ENCODE data around the gene ESD. TPM values are rescaled to one million over a fixed set of nuclear protein-coding genes. Genes with fewer than 3 reads are reported as not detected.

The ESD gene
- total RNA-seq, 1 experiment from 2014 or later = 58.7 TPM

DNA sequence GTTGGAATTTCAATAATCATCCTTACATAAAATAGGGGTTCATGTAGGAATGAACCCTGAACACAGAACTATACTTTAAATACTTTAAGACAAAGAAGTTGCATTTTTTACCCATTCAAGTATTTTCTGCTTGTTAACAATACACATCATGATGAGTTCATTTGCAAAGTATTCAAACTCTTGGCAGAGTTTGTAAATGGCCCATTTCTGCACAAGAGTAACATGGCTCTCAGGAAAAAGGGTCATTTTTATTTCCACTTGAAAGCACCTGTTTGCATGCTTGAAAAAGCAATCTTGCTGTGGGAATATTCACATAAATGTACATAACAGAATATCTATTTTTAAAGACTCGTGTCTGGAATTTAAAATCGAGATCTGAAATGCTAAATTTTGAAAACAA, 18.1 kb downstream of the ESD start:
- DNase-seq (ENCODE audit: low spot score) (no peak), ATAC-seq (no peak)
- Mint-ChIP-seq H3K27ac (no peak overlapping the region), H3K9me3 (no peaks in the 10 kb centered on the region), H3K36me3 (peaks cover 36% of the 10 kb centered on the region), H3K27me3 (ENCODE audit: low read depth) (no peaks in the 10 kb centered on the region), H3K4me3 (no peak overlapping the region), H3K4me1 (no peaks in the 10 kb centered on the region)
- POLR2A ChIA-PET = no interaction called here
- TF ChIP-seq FOXP4 (CRISPR knock-in tag; IDR thresholded peaks at IDR 0.05) = no peak
- TF ChIP-seq NFYB (CRISPR knock-in tag; conservative IDR thresholded peaks at IDR 0.05; ENCODE audit: low read depth) = no peak
- no peak for TF ChIP-seq GABPB1 (CRISPR knock-in tag; IDR thresholded peaks at IDR 0.05)
- no peak for TF ChIP-seq NFE2L1 (CRISPR knock-in tag; IDR thresholded peaks at IDR 0.05)
- CTCF ChIA-PET = no interaction called here

DNA sequence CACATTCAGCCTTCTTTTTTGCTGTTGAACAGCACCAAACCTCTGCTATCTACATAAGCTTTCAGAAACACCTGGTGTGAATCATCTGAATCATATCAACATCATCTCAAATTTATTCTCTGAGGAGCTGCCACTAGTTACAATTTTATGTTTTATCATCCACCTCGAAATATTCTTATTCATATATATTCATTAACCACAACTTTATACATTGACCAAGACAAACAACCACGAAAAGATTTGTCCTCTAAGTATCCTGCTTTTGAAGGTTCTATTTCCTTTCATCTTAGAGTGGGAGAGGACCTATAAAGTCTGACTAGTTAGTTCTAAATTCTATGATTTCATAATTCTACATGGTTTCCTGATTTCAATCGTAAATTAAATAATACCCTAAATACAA, 18.9 kb downstream of the ESD start:
- no peak overlapping the region for H3K4me3 Mint-ChIP-seq
- H3K27me3 Mint-ChIP-seq (ENCODE audit: low read depth) = no peaks in the 10 kb centered on the region
- TF ChIP-seq GRHL2 (CRISPR knock-in tag; IDR thresholded peaks at IDR 0.05; ENCODE audit: insufficient replicate concordance, severe bottlenecking) (no peak), ZNF219 (CRISPR knock-in tag; IDR thresholded peaks at IDR 0.05; ENCODE audit: borderline replicate concordance) (no peak), KAT7 (CRISPR knock-in tag; IDR thresholded peaks at IDR 0.05; ENCODE audit: borderline replicate concordance) (no peak), AFF4 (CRISPR knock-in tag; IDR thresholded peaks at IDR 0.05; ENCODE audit: borderline replicate concordance) (no peak), CREB1 (CRISPR knock-in tag; IDR thresholded peaks at IDR 0.05) (no peak), GABPB1 (CRISPR knock-in tag; IDR thresholded peaks at IDR 0.05) (no peak), EMX1 (CRISPR knock-in tag; IDR thresholded peaks at IDR 0.05) (no peak), FOXP1 (CRISPR knock-in tag; IDR thresholded peaks at IDR 0.05; ENCODE audit: borderline replicate concordance) (no peak), FOXK1 (CRISPR knock-in tag; IDR thresholded peaks at IDR 0.05) (no peak)
- TF ChIP-seq, protein P1, sequence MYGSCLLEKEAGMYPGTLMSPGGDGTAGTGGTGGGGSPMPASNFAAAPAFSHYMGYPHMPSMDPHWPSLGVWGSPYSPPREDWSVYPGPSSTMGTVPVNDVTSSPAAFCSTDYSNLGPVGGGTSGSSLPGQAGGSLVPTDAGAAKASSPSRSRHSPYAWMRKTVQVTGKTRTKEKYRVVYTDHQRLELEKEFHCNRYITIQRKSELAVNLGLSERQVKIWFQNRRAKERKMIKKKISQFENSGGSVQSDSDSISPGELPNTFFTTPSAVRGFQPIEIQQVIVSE (CRISPR knock-in tag; IDR thresholded peaks at IDR 0.05; ENCODE audit: borderline replicate concordance) = no peak
- TF ChIP-seq, protein P2, sequence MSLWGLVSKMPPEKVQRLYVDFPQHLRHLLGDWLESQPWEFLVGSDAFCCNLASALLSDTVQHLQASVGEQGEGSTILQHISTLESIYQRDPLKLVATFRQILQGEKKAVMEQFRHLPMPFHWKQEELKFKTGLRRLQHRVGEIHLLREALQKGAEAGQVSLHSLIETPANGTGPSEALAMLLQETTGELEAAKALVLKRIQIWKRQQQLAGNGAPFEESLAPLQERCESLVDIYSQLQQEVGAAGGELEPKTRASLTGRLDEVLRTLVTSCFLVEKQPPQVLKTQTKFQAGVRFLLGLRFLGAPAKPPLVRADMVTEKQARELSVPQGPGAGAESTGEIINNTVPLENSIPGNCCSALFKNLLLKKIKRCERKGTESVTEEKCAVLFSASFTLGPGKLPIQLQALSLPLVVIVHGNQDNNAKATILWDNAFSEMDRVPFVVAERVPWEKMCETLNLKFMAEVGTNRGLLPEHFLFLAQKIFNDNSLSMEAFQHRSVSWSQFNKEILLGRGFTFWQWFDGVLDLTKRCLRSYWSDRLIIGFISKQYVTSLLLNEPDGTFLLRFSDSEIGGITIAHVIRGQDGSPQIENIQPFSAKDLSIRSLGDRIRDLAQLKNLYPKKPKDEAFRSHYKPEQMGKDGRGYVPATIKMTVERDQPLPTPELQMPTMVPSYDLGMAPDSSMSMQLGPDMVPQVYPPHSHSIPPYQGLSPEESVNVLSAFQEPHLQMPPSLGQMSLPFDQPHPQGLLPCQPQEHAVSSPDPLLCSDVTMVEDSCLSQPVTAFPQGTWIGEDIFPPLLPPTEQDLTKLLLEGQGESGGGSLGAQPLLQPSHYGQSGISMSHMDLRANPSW (CRISPR knock-in tag; conservative IDR thresholded peaks at IDR 0.05; ENCODE audit: low read depth) = no peak
- ATAC-seq (no peak), DNase-seq (ENCODE audit: low spot score) (no peak)
- no peak overlapping the region for H3K27ac Mint-ChIP-seq
- H3K36me3 Mint-ChIP-seq = peaks cover 40% of the 10 kb centered on the region
- CTCF ChIA-PET = no interaction called here
- POLR2A ChIA-PET = no interaction called here
- no peaks in the 10 kb centered on the region for H3K4me1 Mint-ChIP-seq
- no peaks in the 10 kb centered on the region for H3K9me3 Mint-ChIP-seq

All from WTC11 (cell line).